DMS 273 treated with DMSO at 0.1 percent for 48 hours (cell line): ENCODE data around the gene SORT1.
"Not testable (repeated sequence)": the region's sequence is repeated elsewhere in the genome, so short reads cannot be mapped to it uniquely, and the experiment has no call there.

Source experiments
- DNase-seq: peaks from one replicate; lab custom pipeline; 2025; lab: John Stamatoyannopoulos, UW

The SORT1 gene

DNA sequence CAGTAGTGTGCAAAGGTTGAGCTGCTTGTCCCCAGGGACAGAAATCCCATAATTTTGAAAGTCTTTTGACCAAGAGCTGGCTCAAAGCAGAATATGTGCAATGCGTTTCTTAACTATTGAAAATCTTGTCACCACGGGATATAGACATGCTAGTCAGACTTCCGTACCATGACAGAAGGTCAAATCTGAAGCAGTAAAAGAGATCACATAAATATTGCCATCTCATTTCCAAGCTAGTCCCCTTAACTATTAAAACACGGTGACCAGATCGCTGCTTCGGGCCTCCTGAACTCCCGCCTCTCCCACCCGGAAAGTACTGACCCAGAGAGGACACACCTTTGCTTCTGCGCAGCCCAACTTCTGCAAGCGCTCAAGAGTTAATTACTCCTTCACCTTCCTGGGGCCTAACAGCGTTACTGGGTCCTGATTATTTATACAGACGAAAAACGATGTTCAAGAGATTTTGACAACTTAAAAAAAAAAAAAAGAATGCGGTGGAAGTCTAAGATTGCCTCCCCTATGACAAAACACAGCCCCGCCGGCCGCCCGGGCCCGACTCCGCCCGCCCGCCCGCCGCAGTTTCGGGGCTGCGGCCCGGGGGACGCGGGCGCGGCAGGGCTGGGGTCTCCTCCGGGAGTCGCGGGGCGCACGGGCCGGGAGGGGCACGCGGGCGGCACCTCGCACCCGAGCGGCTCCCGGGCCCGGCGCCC lies 692 bp downstream of the SORT1 start:
- DNase-seq: no peak

DNA sequence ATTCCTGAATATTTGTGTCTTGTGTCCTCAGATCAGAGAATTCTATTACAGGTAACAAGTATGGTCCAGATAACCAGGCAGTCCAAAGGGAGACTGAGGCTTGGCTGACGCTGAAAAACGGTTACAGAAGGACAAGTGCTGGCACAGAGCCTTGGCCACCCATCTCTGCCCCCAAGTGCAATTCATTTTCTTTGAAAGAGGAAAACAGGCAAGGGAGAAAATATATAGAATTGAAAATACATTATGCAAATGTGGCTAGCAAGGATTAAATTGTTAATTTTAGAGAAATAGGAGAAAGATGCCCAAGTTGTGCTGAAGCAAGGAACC lies 1.2 kb downstream of the SORT1 start:
- no peak for DNase-seq

DNA sequence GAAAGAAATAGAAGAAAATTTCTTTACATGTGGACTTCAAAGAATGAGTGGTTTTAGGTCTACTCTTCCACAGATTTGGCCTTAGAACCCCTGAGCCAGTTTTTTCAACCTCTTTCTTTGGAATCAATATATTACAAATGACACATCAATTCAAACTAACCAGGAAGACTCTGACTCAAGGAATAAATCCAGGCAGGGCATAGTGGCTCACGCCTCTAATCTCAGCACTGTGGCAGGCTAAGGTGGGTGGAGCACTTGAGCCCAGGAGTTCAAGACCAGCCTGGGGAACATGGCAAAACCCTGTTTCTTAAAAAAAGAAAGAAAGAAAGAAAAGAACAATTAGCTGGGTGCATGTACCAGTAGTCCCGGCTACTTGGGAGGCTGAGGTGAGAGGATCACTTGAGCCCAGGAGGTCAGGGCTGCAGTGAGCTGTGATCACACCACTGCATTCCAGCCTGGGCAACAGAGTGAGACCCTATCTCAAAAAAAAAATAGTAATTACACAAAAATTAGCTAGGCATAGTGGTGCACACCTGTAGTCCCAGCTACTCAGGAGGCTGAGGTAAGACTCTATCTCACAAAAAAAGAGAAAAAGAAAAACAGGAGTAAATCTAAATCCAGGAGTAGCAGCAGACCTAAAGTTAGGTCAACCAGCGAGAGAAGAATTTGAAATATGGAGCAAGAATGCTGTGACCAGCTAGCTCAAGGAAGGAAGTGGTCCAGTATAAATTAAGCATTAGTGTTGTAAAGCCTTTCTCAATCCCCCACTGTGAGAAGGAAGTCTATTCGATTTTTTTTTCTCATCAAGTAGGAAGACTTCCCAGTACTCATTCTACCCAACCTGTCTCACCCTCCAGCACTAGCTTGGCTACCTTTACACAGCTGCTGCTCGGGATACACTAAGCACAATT lies 1.9 kb downstream of the SORT1 start:
- no peak for DNase-seq

DNA sequence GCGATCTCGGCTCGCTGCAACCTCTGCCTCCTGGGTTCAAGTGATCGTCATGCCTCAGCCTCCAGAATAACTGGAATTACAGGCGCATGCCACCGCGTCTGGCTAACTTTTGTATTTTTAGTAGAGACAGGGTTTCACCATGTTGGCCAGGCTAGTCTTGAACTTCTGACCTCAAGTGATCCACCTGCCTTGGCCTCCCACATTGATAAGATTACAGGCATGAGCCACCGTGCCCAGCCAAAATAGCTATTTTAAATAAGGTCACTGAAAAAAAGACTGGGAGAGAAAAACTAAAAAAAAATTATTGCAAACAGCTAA lies 2.5 kb downstream of the SORT1 start:
- DNase-seq: not testable (repeated sequence)

GRCh38 chr1:109394591-109395281 lies 3.0 kb downstream of the SORT1 start:
- no peak for DNase-seq

- no peak for DNase-seq
Observed at GRCh38 chr1:109393617-109394233, 4.0 kb downstream of the SORT1 start.

DNA sequence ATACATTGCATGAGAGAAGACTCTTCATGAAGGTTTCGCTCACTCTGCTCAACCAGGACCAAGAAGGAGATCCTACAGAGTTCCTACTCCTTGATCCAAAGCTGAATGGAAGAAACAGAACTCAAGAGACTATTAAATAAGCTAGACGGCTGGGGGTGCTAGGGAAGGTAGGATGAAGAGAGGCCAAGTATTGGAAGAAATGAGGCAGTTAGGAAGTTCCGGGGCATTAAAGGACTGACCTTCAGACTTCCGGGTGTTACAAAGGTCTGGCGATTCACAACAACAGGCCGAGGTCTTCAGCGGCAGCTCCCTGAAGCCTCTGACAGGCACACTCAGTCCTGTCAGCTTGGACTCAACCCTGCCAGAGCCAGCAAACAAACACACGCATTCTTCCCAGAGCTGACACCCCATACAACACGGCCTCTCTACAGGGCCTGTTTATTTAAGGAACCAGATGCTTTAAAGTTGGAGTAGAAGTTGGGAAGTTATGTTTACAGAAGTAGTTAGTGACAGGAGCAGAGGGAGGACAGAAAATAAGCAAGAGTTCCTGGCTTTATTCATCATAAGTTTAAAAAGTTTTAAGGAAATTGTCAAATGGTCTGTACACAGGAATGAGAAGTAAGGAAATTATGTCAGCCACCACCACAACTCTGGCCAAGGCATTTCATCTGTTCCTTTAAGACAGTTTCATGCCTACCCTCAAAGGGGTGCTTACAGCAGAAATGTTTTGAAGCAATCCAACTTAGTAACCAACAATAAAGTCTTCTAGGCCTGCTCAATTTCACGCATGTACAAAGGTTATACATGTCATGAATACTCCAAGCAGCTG lies 4.7 kb downstream of the SORT1 start:
- peak; percentile 51 for DNase-seq

- peak; percentile 35 for DNase-seq
Observed at GRCh38 chr1:109392037-109392787, 5.5 kb downstream of the SORT1 start.

- no peak for DNase-seq
Observed at GRCh38 chr1:109391626-109392025, 6.1 kb downstream of the SORT1 start.

DNA sequence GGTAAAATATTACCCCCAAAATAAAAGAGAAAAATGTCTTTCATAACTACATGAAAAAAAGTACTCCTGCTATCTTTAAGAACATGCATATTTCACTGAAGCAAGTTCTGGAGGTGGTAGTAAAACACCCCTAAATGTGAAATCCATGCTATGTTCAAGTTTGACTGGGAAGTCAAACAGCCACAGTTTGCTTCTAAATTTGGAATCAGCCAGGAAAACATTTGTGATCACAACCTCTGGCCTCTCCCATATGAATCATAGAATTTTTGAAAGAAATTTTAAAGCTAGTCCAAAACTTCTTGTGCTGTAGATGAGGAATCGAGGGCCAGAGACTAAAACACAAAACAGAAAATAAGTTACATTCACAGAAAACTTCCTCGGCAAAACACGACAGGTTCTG lies 6.6 kb downstream of the SORT1 start:
- no peak for DNase-seq

- DNase-seq: no peak
Observed at GRCh38 chr1:109389638-109390341, 7.9 kb downstream of the SORT1 start.

- no peak for DNase-seq
Observed at GRCh38 chr1:109388884-109389637, 8.7 kb downstream of the SORT1 start.

DNA sequence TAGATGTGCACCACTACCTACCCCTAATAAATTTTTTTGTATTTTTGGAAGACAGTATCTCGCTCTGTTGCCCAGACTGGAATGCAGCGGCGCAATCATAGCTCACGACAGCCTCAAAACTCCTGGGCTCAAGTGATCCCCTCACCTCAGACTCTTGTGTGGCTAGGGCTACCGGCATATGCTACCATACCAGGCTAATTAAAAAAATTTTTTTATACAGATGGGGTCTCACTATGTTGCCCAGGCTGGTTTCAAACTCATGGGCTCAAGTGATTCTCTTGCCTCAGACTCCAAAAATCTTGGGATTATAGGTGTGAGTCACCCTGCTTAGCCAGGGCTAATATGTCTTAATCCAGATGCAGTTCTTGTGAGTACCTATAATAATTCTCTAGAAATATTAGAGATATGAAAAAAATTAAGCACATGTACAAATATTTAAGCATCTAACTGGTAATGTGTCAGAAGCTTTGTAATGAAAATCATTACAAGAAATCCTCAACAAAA lies 9.5 kb downstream of the SORT1 start:
- no peak for DNase-seq

DNA sequence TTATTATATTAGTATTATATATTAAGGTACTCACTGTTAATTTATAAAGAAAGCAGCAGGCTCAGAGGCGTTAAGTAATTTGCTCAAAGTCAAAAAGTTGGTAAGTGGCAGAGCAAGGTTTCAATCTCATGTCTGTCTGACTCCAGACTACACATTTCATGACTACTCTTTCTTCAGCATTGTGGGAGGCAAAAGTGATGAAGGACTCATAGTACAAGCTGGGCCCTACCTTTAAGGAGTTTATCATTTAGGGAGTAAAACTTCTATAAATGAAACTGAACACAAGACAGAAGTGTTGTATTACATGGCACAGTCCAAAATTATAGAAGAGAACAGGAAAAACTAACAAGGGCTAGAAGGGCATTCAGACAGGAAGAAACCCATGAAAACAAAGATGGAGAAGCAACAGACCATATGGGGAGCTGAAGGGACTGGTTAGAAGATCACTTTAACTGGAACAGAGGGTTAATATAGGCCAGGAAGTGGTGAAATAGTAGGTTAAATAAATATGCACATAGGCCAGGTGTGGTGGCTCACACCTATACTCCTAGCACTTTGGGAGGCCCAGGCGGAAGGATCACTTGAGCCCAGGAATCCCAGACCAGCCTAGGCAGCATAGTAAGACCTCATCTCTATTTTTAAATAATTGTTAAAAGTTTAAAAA lies 11.5 kb downstream of the SORT1 start:
- DNase-seq: no peak

DNA sequence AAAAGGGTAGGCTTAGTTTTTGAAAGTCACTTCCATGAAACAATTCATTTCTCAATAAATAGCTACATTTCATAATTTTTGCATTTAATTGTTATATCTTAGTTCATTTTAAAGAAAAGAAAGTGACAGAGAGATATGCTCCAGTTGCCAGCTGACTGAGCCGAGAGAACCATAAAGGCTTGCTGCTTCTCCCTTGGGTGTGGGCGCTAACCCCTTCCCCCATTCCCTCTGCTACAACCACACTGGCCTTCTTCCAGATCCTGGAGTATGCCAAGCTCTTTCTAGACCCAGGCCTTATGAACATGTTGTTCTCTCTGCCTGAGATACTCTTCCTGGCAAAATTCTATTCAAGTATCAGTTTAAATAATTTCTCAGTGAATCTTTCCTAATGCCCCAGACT lies 12.3 kb downstream of the SORT1 start:
- DNase-seq: peak; percentile 37

DNA sequence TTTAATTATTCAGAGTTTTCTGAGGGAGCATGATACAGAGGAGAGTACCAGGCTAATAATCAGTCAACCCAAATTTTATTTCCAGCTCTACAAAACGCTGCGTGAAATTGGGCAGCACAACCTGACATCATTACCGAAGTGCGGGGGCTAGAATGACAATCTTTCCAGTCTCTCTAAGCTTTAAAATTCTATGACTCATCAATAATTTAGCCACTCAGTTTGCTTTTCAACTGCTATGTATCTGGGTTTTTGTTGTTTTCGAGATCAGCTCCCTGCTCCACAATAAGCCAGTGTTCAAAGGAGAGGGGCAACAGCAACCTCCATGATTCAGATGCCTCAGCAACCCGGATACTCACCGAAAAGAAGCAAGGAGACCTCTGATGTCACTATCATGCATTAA lies 13.9 kb downstream of the SORT1 start:
- DNase-seq: no peak

- DNase-seq: no peak
Observed at GRCh38 chr1:109383087-109383779, 14.5 kb downstream of the SORT1 start.

- DNase-seq: no peak
Observed at GRCh38 chr1:109381573-109381972, 16.1 kb downstream of the SORT1 start.
